Measurements from ENCODE around the gene SH3RF1.

DNA sequence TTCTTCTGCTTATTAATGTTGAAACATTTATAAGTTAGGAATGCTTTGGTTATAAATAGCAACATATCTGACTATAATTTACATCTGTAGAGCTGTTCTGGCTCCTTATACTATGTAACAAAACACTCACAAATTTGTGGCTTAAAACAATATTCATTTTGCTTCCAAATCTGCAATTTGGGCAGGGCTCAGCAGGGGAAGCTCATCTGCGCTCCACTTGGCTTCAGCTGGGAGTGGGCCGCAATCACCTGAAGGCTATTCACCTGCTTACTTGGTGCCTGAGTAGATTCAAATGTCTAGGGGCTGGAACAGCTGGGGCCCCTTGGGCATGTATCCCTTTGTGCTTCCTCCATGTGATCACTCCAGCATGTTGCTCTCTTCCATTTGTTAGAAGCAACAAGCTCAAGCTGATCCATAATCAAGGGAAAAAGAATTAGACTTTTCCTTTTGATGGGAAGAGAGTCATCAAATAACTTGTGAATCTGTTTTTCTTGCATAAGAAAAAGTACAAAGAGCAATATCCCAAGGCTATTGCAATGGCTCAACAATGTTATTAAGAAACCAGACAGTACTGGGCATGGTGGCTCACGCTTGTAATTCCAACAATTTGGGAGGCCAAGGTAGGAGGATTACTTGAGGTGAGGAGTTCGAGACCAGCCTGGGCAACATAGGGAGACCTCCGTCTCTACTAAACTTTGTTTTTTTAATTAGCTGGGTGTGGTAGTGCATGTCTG, 225.9 kb downstream of the SH3RF1 start:
- TF ChIP-seq, protein P1, sequence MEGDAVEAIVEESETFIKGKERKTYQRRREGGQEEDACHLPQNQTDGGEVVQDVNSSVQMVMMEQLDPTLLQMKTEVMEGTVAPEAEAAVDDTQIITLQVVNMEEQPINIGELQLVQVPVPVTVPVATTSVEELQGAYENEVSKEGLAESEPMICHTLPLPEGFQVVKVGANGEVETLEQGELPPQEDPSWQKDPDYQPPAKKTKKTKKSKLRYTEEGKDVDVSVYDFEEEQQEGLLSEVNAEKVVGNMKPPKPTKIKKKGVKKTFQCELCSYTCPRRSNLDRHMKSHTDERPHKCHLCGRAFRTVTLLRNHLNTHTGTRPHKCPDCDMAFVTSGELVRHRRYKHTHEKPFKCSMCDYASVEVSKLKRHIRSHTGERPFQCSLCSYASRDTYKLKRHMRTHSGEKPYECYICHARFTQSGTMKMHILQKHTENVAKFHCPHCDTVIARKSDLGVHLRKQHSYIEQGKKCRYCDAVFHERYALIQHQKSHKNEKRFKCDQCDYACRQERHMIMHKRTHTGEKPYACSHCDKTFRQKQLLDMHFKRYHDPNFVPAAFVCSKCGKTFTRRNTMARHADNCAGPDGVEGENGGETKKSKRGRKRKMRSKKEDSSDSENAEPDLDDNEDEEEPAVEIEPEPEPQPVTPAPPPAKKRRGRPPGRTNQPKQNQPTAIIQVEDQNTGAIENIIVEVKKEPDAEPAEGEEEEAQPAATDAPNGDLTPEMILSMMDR (IDR thresholded peaks at IDR 0.05), result peak in 1 of 3 donors; percentile 8
- no peak for TF ChIP-seq POLR2AphosphoS5 (IDR thresholded peaks at IDR 0.05)
